Epithelial cell of prostate (primary cell): ENCODE measurements around the gene KIF6.
"Not testable (repeated sequence)": the region's sequence is repeated elsewhere in the genome, so short reads cannot be mapped to it uniquely, and the experiment has no call there.

ENCODE experiments used
- DNase-seq: peaks from one replicate; pipeline ENCODE4 v3.0.0-alpha.2; 2011; ENCODE audit warnings: low read depth, low spot score
- H3K27ac ChIP-seq: fragments of 450-650 bp; 2 replicates; pipeline ENCODE4 v1.5.1; 2017; ENCODE audit warnings: mild to moderate bottlenecking

Gene KIF6

DNA sequence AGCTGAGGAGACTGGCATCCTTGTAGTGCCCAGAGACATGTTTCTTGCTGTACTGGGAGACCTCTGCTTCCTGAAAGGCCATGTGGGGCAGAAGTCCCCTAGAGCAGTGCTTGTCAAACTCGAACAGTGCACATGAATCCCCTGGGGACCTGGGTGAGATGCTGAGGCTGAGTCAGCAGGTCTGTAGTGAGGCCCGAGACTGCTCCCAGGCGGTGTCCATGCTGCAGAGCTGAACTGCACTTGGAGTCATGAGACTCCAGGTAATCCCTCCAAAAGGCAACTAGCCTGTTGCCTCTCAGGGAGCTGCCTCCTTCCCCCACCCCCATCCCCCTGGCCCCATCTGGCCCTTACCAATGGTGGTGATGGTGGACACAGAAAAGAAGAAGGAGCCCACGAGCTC, 414.7 kb downstream of the KIF6 start:
- no peak overlapping the region for H3K27ac ChIP-seq
- DNase-seq: no peak

DNA sequence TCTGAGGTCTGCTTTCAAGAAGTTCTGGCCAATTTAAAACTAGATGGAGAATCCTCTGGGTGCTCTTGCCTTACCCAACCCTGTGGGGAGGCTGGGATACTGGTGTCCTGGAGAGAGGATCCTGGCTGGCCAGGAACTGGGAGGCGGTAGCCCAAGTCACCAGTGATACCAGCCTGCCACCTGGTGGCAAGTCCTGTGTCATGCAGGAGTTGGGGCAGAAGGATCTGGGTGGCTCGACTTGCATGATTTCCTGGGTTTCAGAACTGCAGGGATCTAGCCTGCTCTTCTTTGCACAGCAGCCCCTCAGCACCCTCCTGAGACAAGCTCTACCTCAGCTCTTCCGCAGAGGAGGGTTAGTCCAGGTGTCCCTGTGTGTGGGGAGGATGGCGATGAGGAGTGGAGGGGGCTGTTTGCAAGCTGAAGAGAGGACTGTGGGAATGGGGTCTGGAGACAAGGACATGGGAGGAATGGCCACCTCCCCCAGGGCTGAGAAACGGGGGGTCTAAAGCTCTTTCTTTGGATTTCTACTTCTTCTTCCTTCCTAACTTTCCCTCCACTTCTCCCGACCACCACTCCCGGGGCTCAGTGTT, 415.2 kb downstream of the KIF6 start:
- no peak for DNase-seq
- no peak overlapping the region for H3K27ac ChIP-seq

DNA sequence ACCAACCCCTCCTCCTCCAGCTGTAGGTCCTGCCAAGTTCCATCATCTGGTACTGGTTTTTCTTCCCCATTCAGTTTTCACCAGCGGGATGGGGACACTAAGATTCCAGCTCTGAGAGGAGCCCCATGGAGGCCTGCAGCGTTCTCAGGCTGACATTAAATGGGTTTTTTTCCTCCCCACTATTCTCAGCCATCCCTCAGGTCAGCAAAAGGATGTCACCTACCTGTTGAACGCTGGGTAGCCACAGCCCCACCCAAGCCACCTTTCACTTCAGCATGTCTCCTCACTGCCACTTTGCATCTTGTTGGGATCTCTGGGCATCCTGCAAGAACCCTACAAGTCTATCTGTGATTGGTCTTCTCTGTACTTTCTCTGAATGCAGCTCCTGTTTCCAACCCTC, 417.7 kb downstream of the KIF6 start:
- no peak for DNase-seq
- H3K27ac ChIP-seq: no peak overlapping the region

DNA sequence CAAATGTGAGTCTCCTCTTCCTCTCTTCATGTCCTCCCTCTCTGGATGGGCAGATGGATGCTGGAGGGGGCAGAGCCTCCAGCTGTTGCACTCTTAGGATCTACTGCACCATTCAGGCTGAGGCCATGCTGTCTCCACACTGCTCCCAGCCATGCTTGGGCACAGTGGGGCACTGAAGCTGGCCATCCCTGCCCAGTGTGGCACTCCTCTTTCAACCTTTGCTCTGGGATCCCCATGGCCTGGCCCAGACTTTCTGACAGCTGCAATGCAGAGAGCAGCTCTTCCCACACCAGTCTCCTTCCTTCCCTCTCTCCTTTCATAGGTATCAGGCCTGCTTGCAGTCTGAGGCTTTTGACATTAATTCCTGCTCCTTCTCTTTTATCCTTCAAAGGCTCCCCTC, 420.3 kb downstream of the KIF6 start:
- DNase-seq: no peak
- H3K27ac ChIP-seq: no peak overlapping the region

DNA sequence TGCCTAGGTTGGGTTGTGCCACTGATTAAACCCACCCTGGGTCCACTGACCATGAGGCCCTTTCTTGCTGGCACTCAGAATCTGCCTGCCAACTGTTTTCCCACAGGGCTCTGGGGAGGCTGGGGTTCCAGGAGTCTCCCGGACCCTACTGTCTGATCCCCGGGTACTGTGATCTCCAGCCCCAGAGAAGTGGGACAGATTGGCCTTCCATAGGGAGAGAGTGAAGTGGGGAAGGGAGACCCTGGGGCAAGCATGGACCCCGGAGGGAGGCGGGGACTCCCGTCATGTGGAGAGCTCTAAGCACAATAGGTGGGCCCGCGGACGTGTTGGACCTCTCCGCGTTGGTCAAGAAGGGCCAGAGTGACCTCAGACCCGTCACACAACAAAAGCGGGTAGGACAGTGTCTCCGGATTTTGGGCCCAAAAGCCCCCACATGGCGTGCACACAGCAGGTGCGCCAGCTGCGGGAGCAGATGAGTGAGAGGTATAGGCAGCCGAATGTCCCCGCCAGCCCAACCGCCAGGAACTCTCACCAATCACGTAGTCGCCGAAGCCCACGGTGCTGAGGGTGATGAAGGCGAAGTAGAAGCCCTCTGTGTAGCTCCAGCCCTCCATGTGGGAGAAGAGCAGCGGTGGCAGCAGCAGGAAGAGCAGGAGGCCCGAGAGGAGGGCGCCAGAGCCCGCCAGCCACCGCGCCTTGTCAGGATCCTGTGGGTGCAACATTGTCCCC, 421.6 kb downstream of the KIF6 start:
- DNase-seq: no peak

DNA sequence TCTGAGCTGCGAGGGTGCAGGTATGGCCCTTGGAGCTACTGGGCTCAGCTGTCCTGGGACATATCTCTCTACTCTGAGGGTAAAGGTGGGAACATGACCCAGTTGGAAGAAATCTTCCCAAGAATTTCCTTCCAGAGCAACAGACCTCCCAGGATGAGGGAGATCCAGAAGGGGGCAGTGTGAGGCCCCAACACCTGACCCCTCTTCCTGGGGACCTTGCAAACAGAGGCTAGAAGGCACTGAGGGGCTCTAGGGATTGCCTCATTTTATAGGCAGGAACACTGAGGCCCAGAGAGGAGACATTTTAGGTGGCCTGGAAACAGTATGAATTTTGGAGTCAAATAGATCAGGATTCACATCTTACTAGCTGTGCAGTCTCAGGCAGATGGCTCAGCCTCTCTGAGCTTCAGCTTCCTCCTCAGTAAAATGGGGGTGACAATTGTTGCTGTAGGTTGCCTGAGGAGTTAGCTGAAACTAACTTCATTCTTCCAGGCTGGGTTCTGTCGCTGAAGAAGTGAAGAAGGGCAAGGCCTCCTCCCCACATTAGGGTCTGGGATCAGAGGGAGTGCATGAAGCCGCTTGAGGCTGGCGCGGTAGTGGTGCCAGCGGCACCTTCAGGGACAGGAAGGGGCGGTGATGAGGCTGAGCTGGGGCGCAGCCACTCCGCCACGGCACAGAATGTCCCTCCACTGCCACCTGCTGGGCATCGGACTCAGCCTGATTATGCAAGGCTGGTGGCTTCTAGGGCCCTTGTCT, 422.4 kb downstream of the KIF6 start:
- no peak overlapping the region for H3K27ac ChIP-seq
- no peak for DNase-seq

More for the DNA sequence above, 421.6 kb downstream of the KIF6 start:
- no peak overlapping the region for H3K27ac ChIP-seq

DNA sequence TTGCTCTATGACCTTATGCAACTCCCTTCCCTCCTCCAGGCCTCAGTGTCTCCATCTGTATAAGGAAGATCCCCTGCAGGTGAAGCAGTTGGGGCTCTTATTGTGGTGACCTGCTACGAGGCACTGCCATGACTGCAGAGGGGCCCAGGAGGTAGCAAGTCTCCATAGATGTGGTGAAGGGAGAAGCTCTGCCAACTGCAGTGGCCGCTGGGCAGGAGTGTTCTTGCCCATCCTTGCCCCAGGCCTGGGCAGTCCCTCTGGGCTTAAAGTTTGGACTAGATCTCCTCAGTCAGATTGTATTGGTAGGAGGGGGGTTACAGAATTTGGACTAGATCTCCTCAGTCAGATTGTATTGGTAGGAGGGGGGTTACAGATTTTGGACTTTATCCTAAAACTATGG, 423.2 kb downstream of the KIF6 start:
- no peak for DNase-seq

DNA sequence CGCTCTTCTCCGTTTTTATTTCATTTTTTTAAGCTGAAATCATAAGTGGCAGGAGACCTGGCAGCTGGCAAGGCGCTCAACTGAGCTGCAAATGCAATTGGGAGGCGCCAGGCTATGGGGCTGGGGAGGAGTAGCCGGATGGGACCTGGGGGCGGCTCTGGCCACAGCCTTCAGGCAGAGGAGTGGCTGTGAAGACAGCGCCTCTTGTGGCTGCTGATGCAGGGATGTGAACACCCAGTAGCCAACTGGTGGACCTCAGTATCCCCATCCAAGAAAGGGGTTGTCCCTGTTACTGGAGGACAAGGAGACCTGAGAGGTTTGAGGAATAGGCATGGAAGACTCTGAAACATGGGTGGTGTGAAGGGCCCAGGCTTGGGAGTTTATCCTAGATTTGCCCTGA, 423.6 kb downstream of the KIF6 start:
- H3K27ac ChIP-seq: no peak overlapping the region
- no peak for DNase-seq

More for the DNA sequence above, 423.2 kb downstream of the KIF6 start:
- no peak overlapping the region for H3K27ac ChIP-seq

DNA sequence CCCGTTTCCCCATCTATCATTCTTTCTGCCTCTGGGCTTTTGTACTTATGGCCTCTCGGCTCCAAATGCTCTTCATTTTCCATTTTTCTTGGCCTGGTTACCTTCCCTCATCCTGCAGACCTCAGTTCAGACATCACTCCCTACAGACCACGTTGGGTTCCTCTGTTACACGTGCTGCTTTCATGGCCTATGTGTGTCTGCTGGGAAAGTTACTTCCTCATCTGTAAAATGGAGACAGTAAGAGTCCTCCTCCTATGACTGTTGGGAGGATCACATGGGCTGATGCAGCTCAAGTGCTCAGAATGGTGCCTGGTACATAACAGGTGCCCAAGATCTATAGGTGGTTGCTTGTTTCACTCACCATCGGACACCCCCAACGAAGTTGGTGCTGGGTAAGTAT, 424.5 kb downstream of the KIF6 start:
- no peak overlapping the region for H3K27ac ChIP-seq
- no peak for DNase-seq

DNA sequence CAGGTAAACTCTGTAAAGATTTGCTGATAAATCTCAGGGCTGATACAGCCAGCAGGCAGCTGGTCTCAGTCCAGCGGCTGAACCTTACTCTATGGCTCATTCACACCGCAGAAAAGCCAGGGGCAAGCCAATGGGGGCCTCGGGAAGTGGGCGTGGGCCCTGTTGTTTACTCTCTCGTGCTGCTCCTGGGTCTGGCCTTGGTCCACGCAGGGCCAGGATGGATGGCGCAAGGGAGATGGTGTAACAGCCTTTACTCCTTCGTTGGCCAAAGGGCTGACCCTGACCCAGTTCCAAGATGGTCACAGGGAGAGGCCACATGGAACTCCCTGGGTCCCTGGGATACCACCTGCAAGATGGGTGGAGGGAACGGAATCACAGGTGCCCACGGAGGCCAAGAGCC, 427.1 kb downstream of the KIF6 start:
- DNase-seq: no peak
- no peak overlapping the region for H3K27ac ChIP-seq

DNA sequence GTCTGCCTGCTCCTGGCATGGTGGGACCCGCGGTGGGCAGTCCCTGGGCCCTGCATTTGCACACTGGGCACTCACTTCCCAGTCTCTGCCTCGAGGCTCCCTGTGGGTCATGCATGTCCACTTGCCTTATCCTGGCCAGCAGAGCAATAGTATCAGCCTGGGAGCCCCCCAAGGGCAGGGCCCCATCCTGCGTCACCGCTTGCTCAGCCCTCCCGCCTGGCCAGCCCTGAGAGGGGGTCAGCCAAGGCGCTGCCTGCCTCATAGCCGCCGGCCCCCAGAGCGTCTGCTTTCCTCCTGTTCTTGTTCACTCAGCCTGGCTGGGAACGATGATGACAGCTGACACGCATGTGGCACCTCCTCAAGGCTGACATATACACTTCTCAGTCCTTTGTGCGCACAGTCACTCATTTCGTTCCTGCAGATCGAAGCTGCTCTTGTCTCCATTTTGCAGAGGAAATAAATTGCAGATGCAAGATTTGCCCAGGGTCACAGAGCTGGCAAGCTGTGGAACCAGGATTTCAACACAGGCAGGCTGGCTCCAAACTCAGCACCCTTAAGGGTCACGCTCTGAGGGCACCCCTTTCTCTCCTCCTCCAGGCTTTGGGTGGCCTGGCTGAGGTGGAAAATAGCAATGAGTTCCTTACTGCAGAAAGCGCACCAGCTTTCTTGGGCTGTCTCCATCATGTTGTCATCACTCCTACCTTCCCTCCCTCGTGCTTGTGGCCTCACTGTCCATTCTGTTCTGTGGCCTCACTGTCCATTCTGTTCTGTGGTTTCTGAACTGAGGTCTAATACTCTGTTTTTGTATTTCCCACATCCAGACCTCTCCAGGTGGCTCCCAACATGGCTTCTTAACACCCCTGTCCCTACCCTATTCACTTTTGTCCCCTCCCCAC, 428.2 kb downstream of the KIF6 start:
- no peak for DNase-seq
- H3K27ac ChIP-seq: no peak overlapping the region

DNA sequence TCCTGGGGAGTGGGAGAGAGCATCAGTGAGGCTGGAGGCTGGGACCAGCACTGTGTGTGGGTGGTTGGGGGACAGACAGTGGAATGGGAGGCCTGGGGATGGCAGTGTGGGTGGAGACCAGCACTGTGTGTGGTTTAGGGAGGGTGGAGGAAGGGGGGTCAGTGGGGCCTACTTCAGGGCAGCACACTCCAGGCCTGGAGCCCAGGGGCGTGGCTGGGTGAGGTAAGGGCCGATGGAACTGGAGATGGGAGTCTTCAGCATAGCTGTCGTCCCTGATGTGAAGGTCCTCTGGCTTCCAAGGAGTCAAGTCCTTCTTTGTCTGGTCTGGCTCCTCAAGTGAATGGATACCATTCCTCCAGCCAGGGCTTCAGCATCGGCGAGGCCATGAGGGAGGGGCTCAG, 429.6 kb downstream of the KIF6 start:
- DNase-seq: no peak
- no peak overlapping the region for H3K27ac ChIP-seq

DNA sequence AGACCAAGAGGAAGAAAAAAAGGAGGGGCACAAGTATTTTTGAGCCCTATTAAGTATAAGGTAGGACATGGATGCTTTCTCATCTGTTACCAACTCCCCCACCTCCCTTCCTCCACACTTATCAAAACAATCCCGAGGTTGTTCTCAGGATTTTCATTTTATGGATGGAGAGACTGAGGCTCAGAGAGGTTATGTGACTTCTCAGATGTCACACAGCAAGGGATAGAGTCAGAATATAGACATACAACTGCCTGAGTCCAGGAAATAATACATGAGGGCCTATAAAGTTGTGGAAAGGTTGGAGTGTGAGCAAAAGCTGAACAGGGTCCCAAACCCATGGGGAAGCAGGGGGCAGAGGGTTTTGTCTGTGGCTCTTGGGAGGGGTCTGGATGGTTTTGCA, 430.3 kb downstream of the KIF6 start:
- DNase-seq: no peak
- no peak overlapping the region for H3K27ac ChIP-seq

DNA sequence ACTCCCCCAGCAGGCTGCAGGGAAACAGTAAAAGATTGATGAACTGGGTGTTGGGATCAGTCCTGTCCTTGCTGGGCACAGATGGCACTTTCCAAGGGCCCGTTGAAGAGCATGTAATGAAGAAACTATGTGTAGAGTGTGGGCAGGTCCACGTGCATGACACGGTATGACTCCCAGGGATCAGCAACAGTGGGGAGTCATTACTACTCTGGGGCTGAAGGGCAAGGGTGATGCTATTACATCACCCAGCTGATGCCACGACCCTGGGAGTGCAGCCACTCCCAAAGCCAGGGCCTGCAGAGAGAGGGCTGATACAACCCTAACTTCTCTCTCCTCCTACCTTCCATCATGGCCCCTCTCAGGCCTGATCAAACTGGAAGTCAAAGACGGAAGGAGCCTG, 431.1 kb downstream of the KIF6 start:
- H3K27ac ChIP-seq: no peak overlapping the region
- DNase-seq: no peak

DNA sequence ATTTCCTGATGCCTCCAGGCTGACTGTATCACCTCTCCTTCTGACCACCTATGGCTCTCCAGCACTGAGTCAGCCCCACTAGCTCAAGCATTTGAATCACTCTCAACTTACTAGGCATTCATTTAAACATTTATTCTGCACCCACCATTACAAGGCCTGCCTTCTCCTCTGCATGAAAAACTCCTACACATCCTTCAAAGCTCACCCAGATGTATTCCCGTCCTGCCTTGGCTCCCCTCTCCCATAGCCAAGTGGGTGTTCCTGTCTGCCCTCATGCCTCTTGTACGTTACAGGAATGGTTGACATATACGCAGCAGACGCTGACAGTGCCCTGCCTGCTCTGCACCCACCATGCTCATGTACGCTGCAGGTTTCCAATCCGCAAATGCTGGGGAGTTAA, 432.6 kb downstream of the KIF6 start:
- DNase-seq: no peak
- no peak overlapping the region for H3K27ac ChIP-seq

DNA sequence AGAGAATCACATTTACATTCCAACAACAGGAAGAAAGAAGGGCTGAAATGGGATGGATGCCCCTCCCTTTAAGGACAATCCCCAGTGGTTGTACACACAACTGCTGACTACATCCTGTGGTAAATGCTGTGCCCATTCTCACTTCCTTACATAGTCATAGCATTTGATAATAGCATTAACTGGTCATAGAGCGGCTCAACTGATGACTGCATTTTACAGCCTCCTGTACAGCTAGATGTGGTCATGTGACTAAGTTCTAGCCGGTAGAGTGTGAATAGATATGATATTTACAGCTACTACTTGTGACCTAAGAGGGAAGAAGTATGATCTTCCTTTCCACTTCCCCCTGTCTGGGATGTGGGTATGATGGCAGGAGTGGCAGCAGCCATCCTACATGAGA, 435.7 kb downstream of the KIF6 start:
- DNase-seq: no peak
- H3K27ac ChIP-seq: no peak overlapping the region

DNA sequence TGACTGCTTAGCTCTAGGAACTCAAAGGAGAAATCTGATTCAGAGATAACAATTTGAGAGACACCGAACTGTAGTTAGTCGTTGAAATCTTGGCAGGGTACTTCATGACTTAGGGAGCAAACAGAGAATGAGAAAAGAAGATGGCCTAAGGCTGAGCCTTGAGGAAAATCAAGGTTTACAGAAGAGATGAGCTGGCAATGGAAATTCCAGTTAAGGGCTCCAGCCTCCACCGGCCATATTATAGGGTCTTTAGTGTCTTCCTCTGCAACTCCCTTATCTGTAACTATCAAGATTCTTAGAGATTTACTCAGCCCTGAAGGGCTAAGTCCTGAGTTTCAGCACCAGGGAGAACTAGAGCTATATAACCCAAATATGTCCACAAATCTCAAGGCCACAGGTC, 437.6 kb downstream of the KIF6 start:
- no peak overlapping the region for H3K27ac ChIP-seq
- DNase-seq: no peak

DNA sequence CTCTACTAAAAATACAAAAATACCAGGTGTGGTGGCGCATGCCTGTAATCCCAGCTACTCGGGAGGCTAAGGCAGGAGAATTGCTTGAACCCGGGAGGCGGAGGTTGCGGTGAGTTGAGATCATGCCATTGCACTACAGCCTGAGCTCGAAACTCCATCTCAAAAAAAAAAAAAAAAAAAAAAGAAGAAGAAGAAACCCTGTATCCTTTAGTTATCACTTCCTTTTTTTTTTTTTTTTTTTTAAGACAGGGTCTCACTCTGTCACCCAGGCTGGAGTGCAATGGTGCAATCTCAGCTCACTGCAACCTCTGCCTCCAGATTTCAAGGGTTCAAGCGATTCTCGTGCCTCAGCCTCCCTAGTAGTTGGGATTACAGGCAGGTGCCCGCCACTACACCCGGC, 438.6 kb downstream of the KIF6 start:
- not testable (repeated sequence) for DNase-seq, H3K27ac ChIP-seq

DNA sequence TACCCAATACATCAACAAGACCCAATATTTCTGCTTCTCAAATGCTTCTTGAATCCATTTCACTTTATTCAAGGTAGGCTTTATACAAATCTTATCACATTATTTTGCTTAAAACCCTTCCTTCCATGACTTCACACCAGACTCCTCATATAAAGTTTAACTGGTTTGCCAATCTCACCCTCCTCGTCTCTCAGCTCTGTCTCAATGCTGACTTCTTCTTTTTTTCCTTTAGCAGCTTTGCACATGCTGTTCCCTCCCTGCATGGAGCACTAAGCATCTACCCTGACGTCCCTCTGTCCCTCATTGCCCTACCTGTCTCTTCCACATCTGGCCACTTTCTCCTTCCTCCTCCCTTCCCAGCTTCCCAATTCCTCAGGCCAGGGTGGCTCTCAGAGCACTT, 442.4 kb downstream of the KIF6 start:
- DNase-seq: no peak
- no peak overlapping the region for H3K27ac ChIP-seq

DNA sequence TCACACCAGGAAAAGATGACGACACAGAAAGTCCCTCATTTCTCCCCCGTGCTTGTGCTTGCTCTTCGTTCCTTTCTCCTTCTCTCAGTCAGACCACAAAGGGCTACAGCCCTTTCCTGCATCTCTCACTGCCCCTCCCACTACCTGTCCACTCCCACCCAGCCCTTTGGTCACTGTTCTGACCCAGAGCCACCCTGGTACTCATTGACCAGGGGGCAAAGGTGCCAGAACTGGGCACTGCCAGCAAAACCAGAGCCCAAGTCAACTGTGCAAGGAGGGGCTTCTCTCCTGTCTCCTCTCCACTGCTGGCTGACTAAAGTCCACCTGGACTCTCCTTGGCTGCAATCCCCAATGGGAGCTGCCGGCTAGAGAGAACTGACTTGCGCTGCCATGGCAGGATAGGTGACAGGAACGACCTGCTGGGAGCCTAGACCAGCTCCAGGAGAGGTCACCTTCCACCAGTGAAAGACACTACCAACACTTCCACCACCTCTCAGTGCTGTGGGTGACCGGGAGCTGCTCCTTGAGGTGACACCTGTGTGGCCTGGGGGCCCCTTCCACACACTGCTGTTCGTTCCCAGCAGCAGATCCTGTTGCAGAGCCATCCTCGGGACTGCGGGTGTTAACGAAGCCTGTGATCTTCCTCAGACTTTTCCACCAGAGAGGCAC, 443.8 kb downstream of the KIF6 start:
- H3K27ac ChIP-seq: no peak overlapping the region
- no peak for DNase-seq
